Bronchial epithelial cell (primary cell): Measurements from ENCODE around the gene PFKM. TPM values are rescaled to one million over a fixed set of nuclear protein-coding genes. Genes with fewer than 3 reads are reported as not detected.

ENCODE experiments used
- DNase-seq: peaks from one replicate; pipeline ENCODE4 v3.0.0-alpha.2; 2010; ENCODE audit warnings: low read depth
- FAIRE-seq: peaks from 2 replicates; lab custom pipeline; 2011; peaks lifted over from hg19 to GRCh38; lab: Jason Lieb, UNC
- H3K27me3 ChIP-seq: 2 replicates; pipeline ENCODE4 v1.5.1; 2011; ENCODE audit warnings: low read length; ENCODE audit not compliant: control insufficient read depth, insufficient read depth
- H3K36me3 ChIP-seq: 2 replicates; pipeline ENCODE4 v1.5.1; 2011; ENCODE audit warnings: low read length; ENCODE audit not compliant: control insufficient read depth, insufficient read depth
- H3K4me3 ChIP-seq: 2 replicates; pipeline ENCODE4 v1.5.1; 2011; ENCODE audit warnings: mild to moderate bottlenecking, low read depth, low read length, control low read depth
- CTCF ChIP-seq: IDR thresholded peaks from 2 replicates; pipeline ENCODE4 v1.5.1; 2011; ENCODE audit warnings: mild to moderate bottlenecking, moderate library complexity, low read length, control low read depth, inconsistent platforms; ENCODE audit not compliant: insufficient read depth, severe bottlenecking
- total RNA-seq: library from RNA; depleted of rRNA; stranded (reverse); fragments of >200 nt; gene quantifications from 2 replicates; pipeline ENCODE4 v1.2.1, GENCODE V29; 2014

Gene PFKM
- total RNA-seq, 1 donor from 2014 or later, result 45.8 TPM

GRCh38 chr12:48160807-48161206 lies 41.6 kb downstream of the PFKM start:
- FAIRE-seq (no peak), DNase-seq (no peak)
- Histone ChIP-seq H3K36me3 (no peaks in the 10 kb centered on the region), H3K27me3 (no peaks in the 10 kb centered on the region), H3K4me3 (no peak overlapping the region)
- no peak for TF ChIP-seq CTCF

- FAIRE-seq (no peak), DNase-seq (no peak)
- H3K4me3 ChIP-seq, result no peak overlapping the region
- no peak for TF ChIP-seq CTCF
- H3K36me3 ChIP-seq, result no peaks in the 10 kb centered on the region
- H3K27me3 ChIP-seq, result no peaks in the 10 kb centered on the region
Observed at GRCh38 chr12:48163150-48163747, 44.1 kb downstream of the PFKM start.

GRCh38 chr12:48164451-48164850 lies 45.3 kb downstream of the PFKM start:
- H3K27me3 ChIP-seq, result no peaks in the 10 kb centered on the region
- no peak overlapping the region for H3K4me3 ChIP-seq
- TF ChIP-seq CTCF, result no peak
- no peak for DNase-seq
- no peak for FAIRE-seq
- no peaks in the 10 kb centered on the region for H3K36me3 ChIP-seq

- Histone ChIP-seq H3K27me3 (no peaks in the 10 kb centered on the region), H3K4me3 (no peak overlapping the region), H3K36me3 (no peaks in the 10 kb centered on the region)
- peak; percentile 86 for TF ChIP-seq CTCF
- FAIRE-seq, result no peak
- peak; percentile 60 for DNase-seq
Observed at GRCh38 chr12:48165089-48165981, 46.2 kb downstream of the PFKM start.

GRCh38 chr12:48169011-48169410 lies 49.8 kb downstream of the PFKM start:
- Histone ChIP-seq H3K27me3 (no peaks in the 10 kb centered on the region), H3K36me3 (no peaks in the 10 kb centered on the region), H3K4me3 (no peak overlapping the region)
- DNase-seq, result no peak
- FAIRE-seq, result peak; percentile 7
- no peak for TF ChIP-seq CTCF
